Activated B cell treated with CpG ODN at 0.5 μM for 24 hours (primary cell): ENCODE data around the gene PHF23. TPM values are rescaled to one million over a fixed set of nuclear protein-coding genes. Genes with fewer than 3 reads are reported as not detected.

Source experiments
- ATAC-seq: fragments of 200-7000 bp; cut with Tn5 transposase; one replicate; pipeline ENCODE4 v1.10.0; 2021; ENCODE audit warnings: low read depth, mild to moderate bottlenecking, moderate library complexity
- CTCF ChIA-PET: fragments of 350-600 bp; sonication (Branson Sonifier 250); formaldehyde crosslinking; loops from one replicate; lab custom pipeline; 2021; ENCODE audit warnings: antibody characterized with exemption; lab: Charles Lee
- POLR2A ChIA-PET: fragments of 350-600 bp; sonication (Branson Sonifier 250); formaldehyde crosslinking; loops from one replicate; lab custom pipeline; 2021; ENCODE audit warnings: antibody characterized with exemption; lab: Charles Lee
- DNase-seq: peaks from one replicate; pipeline ENCODE4 v3.0.0; 2022
- H3K27ac Mint-ChIP-seq: one replicate; pipeline ENCODE4 v1.8.0; 2020; ENCODE audit warnings: mixed read lengths
- H3K27me3 Mint-ChIP-seq: one replicate; pipeline ENCODE4 v1.8.0; 2021; ENCODE audit warnings: mixed read lengths
- H3K36me3 Mint-ChIP-seq: one replicate; pipeline ENCODE4 v1.8.0; 2021; ENCODE audit warnings: low read depth, mixed read lengths
- H3K4me1 Mint-ChIP-seq: one replicate; pipeline ENCODE4 v1.8.0; 2021; ENCODE audit warnings: mixed read lengths
- H3K4me3 Mint-ChIP-seq: one replicate; pipeline ENCODE4 v1.8.0; 2020; ENCODE audit warnings: mild to moderate bottlenecking, mixed read lengths
- H3K9me3 Mint-ChIP-seq: one replicate; pipeline ENCODE4 v1.8.0; 2020; ENCODE audit warnings: mixed read lengths
- CTCF ChIP-seq: fragments of 200-600 bp; IDR thresholded peaks from one replicate; pipeline ENCODE4 v1.8.0; 2022; ENCODE audit warnings: antibody characterized with exemption, mild to moderate bottlenecking
- intact Hi-C: fragments of 100-400 bp; cut with micrococcal nuclease; formaldehyde crosslinking; loops from one replicate; pipeline ENCODE4 v1.15.1; 2024
- total RNA-seq: library from RNA; stranded (reverse); gene quantifications from 2 replicates; pipeline ENCODE4 v1.2.3, GENCODE V29; 2022

Gene PHF23
- total RNA-seq, 1 donor from 2014 or later: 46.6 TPM

- Mint-ChIP-seq H3K4me3 (peak overlapping the region; percentile 77), H3K9me3 (no peaks in the 10 kb centered on the region), H3K27ac (peak overlapping the region; percentile 30), H3K4me1 (peaks cover 29% of the 10 kb centered on the region), H3K27me3 (peaks cover 15% of the 10 kb centered on the region), H3K36me3 (peaks cover 13% of the 10 kb centered on the region)
- ATAC-seq (peak; percentile 19), DNase-seq (no peak)
- POLR2A ChIA-PET: interaction anchor here (0.5 to 1.1 kb wide), 2 partner anchors 26 to 31 kb away, joined by 5 read pairs; no protein-coding TSS in a partner anchor
- CTCF ChIA-PET: interaction anchor here (1.0 kb wide), 2 partner anchors 33 to 42 kb away, joined by 3 read pairs; no protein-coding TSS in a partner anchor
- no peak for TF ChIP-seq CTCF
- intact Hi-C loops: loop anchor here (5.0 kb wide), 1 partner anchor 34 kb away; no protein-coding TSS in a partner anchor
Observed at GRCh38 chr17:7262935-7263800, 23.9 kb upstream of the PHF23 start.

- Mint-ChIP-seq H3K9me3 (no peaks in the 10 kb centered on the region), H3K4me1 (peaks cover 29% of the 10 kb centered on the region), H3K36me3 (peaks cover 16% of the 10 kb centered on the region), H3K4me3 (peak within 1 kb of the TSS; percentile 77), H3K27me3 (peaks cover 15% of the 10 kb centered on the region), H3K27ac (peak within 1 kb of the TSS; percentile 76)
- ChIA-PET CTCF (interaction anchor here (1.0 kb wide), 1 partner anchor 42 kb away, joined by 3 read pairs; no protein-coding TSS in a partner anchor), POLR2A (interaction anchor here (0.9 to 1.0 kb wide), 2 partner anchors 20 to 43 kb away, joined by 4 read pairs; partner anchors contain the start of gene GABARAP)
- no peak for TF ChIP-seq CTCF
- DNase-seq (peak; percentile 22), ATAC-seq (no peak)
- intact Hi-C loops: loop anchor here (5.0 kb wide), 1 partner anchor 35 kb away; no protein-coding TSS in a partner anchor
Observed at GRCh38 chr17:7262192-7262934, 23.1 kb upstream of the PHF23 start, which contains the start of gene CLDN7. CLDN7 (minus strand) TSS chr17:7262478; CDS start chr17:7262043, 435 bp downstream.

GRCh38 chr17:7261379-7262191 is 22.3 kb upstream of the PHF23 start:
- H3K4me1 Mint-ChIP-seq: peaks cover 29% of the 10 kb centered on the region
- H3K27me3 Mint-ChIP-seq: peaks cover 11% of the 10 kb centered on the region
- POLR2A ChIA-PET: interaction anchor here (0.6 to 1.0 kb wide), 4 partner anchors 10 to 111 kb away, joined by 3 to 4 read pairs (median 4); partner anchors contain the start of genes CTDNEP1 and GABARAP
- H3K4me3 Mint-ChIP-seq: peak overlapping the region; percentile 77
- TF ChIP-seq CTCF: no peak
- peak; percentile 40 for DNase-seq
- peak overlapping the region; percentile 76 for H3K27ac Mint-ChIP-seq
- intact Hi-C loops: loop anchor here (1.0 to 5.0 kb wide), 2 partner anchors 9 to 36 kb away; partner anchors contain the start of gene ELP5
- H3K9me3 Mint-ChIP-seq: no peaks in the 10 kb centered on the region
- CTCF ChIA-PET: no interaction called here
- peaks cover 23% of the 10 kb centered on the region for H3K36me3 Mint-ChIP-seq
- ATAC-seq: peak; percentile 60

GRCh38 chr17:7260651-7261378 is 21.6 kb upstream of the PHF23 start:
- DNase-seq: no peak

More at GRCh38 chr17:7260651-7261378, 21.6 kb upstream of the PHF23 start:
- Mint-ChIP-seq H3K4me1 (peaks cover 29% of the 10 kb centered on the region), H3K4me3 (peak overlapping the region; percentile 77), H3K36me3 (peaks cover 31% of the 10 kb centered on the region), H3K9me3 (no peaks in the 10 kb centered on the region), H3K27me3 (peaks cover 11% of the 10 kb centered on the region), H3K27ac (peak overlapping the region; percentile 76)
- intact Hi-C loops: loop anchor here (1.0 to 5.0 kb wide), 2 partner anchors 9 to 36 kb away; partner anchors contain the start of gene ELP5
- ChIA-PET CTCF (no interaction called here), POLR2A (interaction anchor here (0.6 to 1.0 kb wide), 3 partner anchors 9 to 111 kb away, joined by 3 to 4 read pairs (median 4); partner anchors contain the start of genes CTDNEP1 and GABARAP)
- peak; percentile 64 for ATAC-seq
- TF ChIP-seq CTCF: no peak
